Esophagus muscularis mucosa (tissue), 4 donors: ENCODE results near the gene EAF2. TPM values are rescaled to one million over a fixed set of nuclear protein-coding genes. Genes with fewer than 3 reads are reported as not detected.

ENCODE experiments used
- DNase-seq: peaks from one replicate; pipeline ENCODE4 v3.0.0-alpha.2; 2017; ENCODE audit errors: extremely low spot score
- H3K27ac ChIP-seq, 4 donors: fragments of 200-600 bp; sonication (generic); replicated peaks in 1 of 4; 1 replicate in 3 of 4; 2 replicates in 1 of 4; pipeline ENCODE4 v1.5.1; 2016 to 2019; ENCODE audit warnings: mild to moderate bottlenecking in 1 of 4
- H3K27me3 ChIP-seq, 4 donors: fragments of 200-600 bp; sonication (generic); one replicate each; pipeline versions ENCODE4 v1.5.1 to v1.6.0; 2016 to 2019
- H3K36me3 ChIP-seq, 4 donors: fragments of 200-600 bp; sonication (generic); one replicate each; pipeline ENCODE4 v1.5.1; 2016 to 2019
- H3K4me1 ChIP-seq, 4 donors: fragments of 200-600 bp; sonication (generic); one replicate each; pipeline ENCODE4 v1.5.1; 2016 to 2019
- H3K4me3 ChIP-seq, 4 donors: fragments of 200-600 bp; sonication (generic); 1 replicate in 2 of 4; 2 replicates in 2 of 4; pipeline ENCODE4 v1.5.1; 2016 to 2019; ENCODE audit warnings: mild to moderate bottlenecking in 4 of 4, moderate library complexity in 1 of 4
- H3K9me3 ChIP-seq, 4 donors: fragments of 200-600 bp; sonication (generic); 1 replicate in 3 of 4; 2 replicates in 1 of 4; pipeline ENCODE4 v1.5.1; 2016 to 2019
- CTCF ChIP-seq, 3 experiments: fragments of 200-600 bp in 2 of 3; fragments of 450-650 bp in 1 of 3; sonication (generic) in 2 of 3; IDR thresholded peaks; one replicate each; pipeline ENCODE4 v1.5.1; 2017 to 2019; ENCODE audit warnings: antibody characterized with exemption in 3 of 3, mild to moderate bottlenecking in 2 of 3, moderate library complexity in 1 of 3
- EP300 ChIP-seq: sonication (generic); formaldehyde crosslinking; IDR thresholded peaks from one replicate; pipeline ENCODE4 v1.6.1; 2017; ENCODE audit warnings: antibody characterized with exemption
- POLR2A ChIP-seq: fragments of 450-650 bp; IDR thresholded peaks from one replicate; pipeline ENCODE4 v1.6.1; 2017; ENCODE audit warnings: antibody characterized with exemption, moderate library complexity, mild to moderate bottlenecking, low read depth
- POLR2AphosphoS5 ChIP-seq, 2 donors: sonication (generic); formaldehyde crosslinking; IDR thresholded peaks; one replicate each; pipeline ENCODE4 v1.6.1; 2017; ENCODE audit warnings: antibody characterized with exemption in 2 of 2
- WGBS: methylation state at CpG from one replicate; pipeline ENCODE4 v1.1.5; 2018; 5-methylcytosine and 5-hydroxymethylcytosine counted together
- intact Hi-C: fragments of 100-400 bp; cut with DNase I; formaldehyde crosslinking; loops from one replicate; pipeline ENCODE4 v1.15.1; 2023
- total RNA-seq, 4 donors: library from RNA; depleted of rRNA; stranded (reverse); fragments of >200 nt; gene quantifications; one replicate each; pipeline versions ENCODE4 v1.1.0 to v1.2.1, GENCODE V29; 2016

Gene EAF2
- total RNA-seq, 4 donors from 2014 or later: 2.1 to 3.6 (median 2.9) TPM

- no peak for DNase-seq
- intact Hi-C loops: loop anchor here (10.0 kb wide), 1 partner anchor 289 kb away; the partner anchor contains the start of gene POLQ
- H3K27ac ChIP-seq: peak overlapping the region; percentile 70 to 86 (median 82)
- H3K4me1 ChIP-seq: peaks cover 16 to 29% (median 22%) of the 10 kb centered on the region in 4 donors
- no peaks in the 10 kb centered on the region for H3K9me3 ChIP-seq
- 9% methylated on average over 15 of the region's 15 CpGs for WGBS
- H3K36me3 ChIP-seq: peaks cover 0 to 26% (median 7%) of the 10 kb centered on the region in 4 donors
- TF ChIP-seq CTCF (IDR thresholded peaks at IDR 0.05): no peak
- TF ChIP-seq POLR2AphosphoS5 (IDR thresholded peaks at IDR 0.05): no peak
- no peak for TF ChIP-seq EP300
- no peak for TF ChIP-seq POLR2A
- H3K4me3 ChIP-seq: peak overlapping the region; percentile 67 to 81 (median 74)
- no peaks in the 10 kb centered on the region for H3K27me3 ChIP-seq
These were observed 795 bp upstream of the EAF2 start for GRCh38 chr3:121834157-121834670.

- peak overlapping the region; percentile 67 to 81 (median 74) for H3K4me3 ChIP-seq
- peaks cover 0 to 19% (median 7%) of the 10 kb centered on the region in 4 donors for H3K36me3 ChIP-seq
- no peaks in the 10 kb centered on the region for H3K27me3 ChIP-seq
- intact Hi-C loops: loop anchor here (5.0 to 10.0 kb wide), 2 partner anchors 88 to 291 kb away; partner anchors contain the start of genes GOLGB1 and POLQ
- H3K9me3 ChIP-seq: no peaks in the 10 kb centered on the region
- H3K27ac ChIP-seq: peak overlapping the region; percentile 70 to 86 (median 82)
- WGBS: under 1% methylated on average over 11 of the region's 11 CpGs
- DNase-seq: no peak
- peaks cover 16 to 29% (median 22%) of the 10 kb centered on the region in 4 donors for H3K4me1 ChIP-seq
- TF ChIP-seq POLR2AphosphoS5 (IDR thresholded peaks at IDR 0.05) (no peak), CTCF (IDR thresholded peaks at IDR 0.05) (no peak), EP300 (no peak), POLR2A (no peak)
These were observed 424 bp downstream of the EAF2 start for GRCh38 chr3:121835465-121835801.

- DNase-seq: no peak
- H3K36me3 ChIP-seq: peaks cover 0 to 19% (median 7%) of the 10 kb centered on the region in 4 donors
These were observed 1.1 kb downstream of the EAF2 start for GRCh38 chr3:121836064-121836463.

GRCh38 chr3:121836481-121836880, 1.5 kb downstream of the EAF2 start:
- DNase-seq: no peak
- peaks cover 16 to 29% (median 22%) of the 10 kb centered on the region in 4 donors for H3K4me1 ChIP-seq
- no peak overlapping the region for H3K27ac ChIP-seq
- WGBS: 75% methylated on average over 3 of the region's 3 CpGs
- intact Hi-C loops: loop anchor here (5.0 to 10.0 kb wide), 2 partner anchors 89 to 292 kb away; partner anchors contain the start of genes GOLGB1 and POLQ
- TF ChIP-seq POLR2A: no peak
- TF ChIP-seq POLR2AphosphoS5 (IDR thresholded peaks at IDR 0.05): no peak
- TF ChIP-seq CTCF (IDR thresholded peaks at IDR 0.05): no peak
- no peak for TF ChIP-seq EP300
- peak overlapping the region; percentile 7 to 81 (median 73) for H3K4me3 ChIP-seq
- H3K9me3 ChIP-seq: no peaks in the 10 kb centered on the region
- no peaks in the 10 kb centered on the region for H3K27me3 ChIP-seq
- peaks cover 0 to 15% (median 7%) of the 10 kb centered on the region in 4 donors for H3K36me3 ChIP-seq

More at GRCh38 chr3:121836064-121836463, 1.1 kb downstream of the EAF2 start:
- no peaks in the 10 kb centered on the region for H3K27me3 ChIP-seq
- no peak overlapping the region for H3K27ac ChIP-seq
- no peak for TF ChIP-seq POLR2A
- TF ChIP-seq EP300: no peak
- TF ChIP-seq CTCF (IDR thresholded peaks at IDR 0.05): no peak
- TF ChIP-seq POLR2AphosphoS5 (IDR thresholded peaks at IDR 0.05): no peak
- H3K4me1 ChIP-seq: peaks cover 16 to 29% (median 22%) of the 10 kb centered on the region in 4 donors
- peak overlapping the region; percentile 67 to 81 (median 74) for H3K4me3 ChIP-seq
- WGBS: 70% methylated on average over 4 of the region's 4 CpGs
- no peaks in the 10 kb centered on the region for H3K9me3 ChIP-seq
- intact Hi-C loops: loop anchor here (5.0 to 10.0 kb wide), 2 partner anchors 89 to 291 kb away; partner anchors contain the start of genes GOLGB1 and POLQ
